ENCODE measurements around the gene HGF. TPM values are rescaled to one million over a fixed set of nuclear protein-coding genes. Genes with fewer than 3 reads are reported as not detected.

HGF gene
- total RNA-seq, 1 experiment from 2014 or later: not detected

DNA sequence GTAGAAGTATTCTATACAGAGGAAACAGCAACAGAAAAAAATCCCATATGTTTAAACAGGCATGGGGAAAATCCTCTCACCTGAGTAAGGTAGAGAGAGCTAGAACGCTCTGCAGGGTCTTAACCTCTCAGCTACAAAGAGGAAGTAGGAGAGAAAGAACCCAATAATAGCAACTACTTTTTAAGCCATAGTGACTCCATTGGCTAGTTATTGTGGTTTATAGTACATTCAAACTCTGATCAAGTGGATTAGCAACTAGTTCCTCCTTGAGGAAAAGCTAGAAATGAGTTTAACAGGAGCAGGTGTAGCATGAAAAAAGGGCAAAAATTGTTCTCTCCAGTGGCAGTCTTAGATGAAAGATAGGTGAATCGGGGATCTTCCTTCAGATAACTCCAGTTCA lies 89.7 kb downstream of the HGF start:
- no peaks in the 10 kb centered on the region for H3K4me1 ChIP-seq (ENCODE audit: low read length)
- H3K79me2 ChIP-seq (ENCODE audit: low read length): no peaks in the 10 kb centered on the region
- no peak for DNase-seq

DNA sequence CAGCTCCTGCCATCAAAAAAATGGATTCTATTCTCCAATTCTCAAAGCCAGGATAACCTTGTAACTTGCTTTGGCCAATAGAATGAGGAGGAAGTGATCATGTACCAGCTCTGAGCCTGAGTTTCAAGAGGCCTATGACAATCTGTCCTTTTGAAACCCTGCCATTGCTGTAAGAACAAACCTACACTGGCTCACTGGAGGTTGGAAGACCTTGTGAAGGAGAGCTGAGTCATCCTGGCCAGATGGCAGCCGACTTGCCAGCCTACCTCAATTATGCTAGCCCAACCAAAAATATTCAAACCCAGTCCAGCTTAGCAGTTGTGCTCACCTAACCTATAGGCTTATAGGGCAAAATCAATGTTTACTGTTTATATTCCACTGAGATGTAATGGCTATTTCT lies 93.0 kb downstream of the HGF start:
- no peak for DNase-seq
- H2AFZ ChIP-seq (ENCODE audit: low read length): no peak overlapping the region
- no peaks in the 10 kb centered on the region for H3K36me3 ChIP-seq (ENCODE audit: insufficient read depth, low read length)

More for the DNA sequence above, 89.7 kb downstream of the HGF start:
- H3K4me2 ChIP-seq (ENCODE audit: low read depth, low read length, poor library complexity, severe bottlenecking): no peak overlapping the region
- H2AFZ ChIP-seq (ENCODE audit: low read length): no peak overlapping the region
- H3K36me3 ChIP-seq (ENCODE audit: insufficient read depth, low read length): no peaks in the 10 kb centered on the region
- H3K27ac ChIP-seq (ENCODE audit: low read length): no peak overlapping the region
- no peak overlapping the region for H3K4me3 ChIP-seq (ENCODE audit: low read length)
- H3K9ac ChIP-seq (ENCODE audit: low read length): no peak overlapping the region
- H3K27me3 ChIP-seq (ENCODE audit: low read length): no peaks in the 10 kb centered on the region
- no peaks in the 10 kb centered on the region for H3K9me2 ChIP-seq (replicated peaks; ENCODE audit: insufficient read depth, low read length)
- H4K20me1 ChIP-seq (ENCODE audit: insufficient read depth, low read depth, low read length): no peaks in the 10 kb centered on the region
- peaks cover 27% of the 10 kb centered on the region for H3K9me3 ChIP-seq (ENCODE audit: low read length)

DNA sequence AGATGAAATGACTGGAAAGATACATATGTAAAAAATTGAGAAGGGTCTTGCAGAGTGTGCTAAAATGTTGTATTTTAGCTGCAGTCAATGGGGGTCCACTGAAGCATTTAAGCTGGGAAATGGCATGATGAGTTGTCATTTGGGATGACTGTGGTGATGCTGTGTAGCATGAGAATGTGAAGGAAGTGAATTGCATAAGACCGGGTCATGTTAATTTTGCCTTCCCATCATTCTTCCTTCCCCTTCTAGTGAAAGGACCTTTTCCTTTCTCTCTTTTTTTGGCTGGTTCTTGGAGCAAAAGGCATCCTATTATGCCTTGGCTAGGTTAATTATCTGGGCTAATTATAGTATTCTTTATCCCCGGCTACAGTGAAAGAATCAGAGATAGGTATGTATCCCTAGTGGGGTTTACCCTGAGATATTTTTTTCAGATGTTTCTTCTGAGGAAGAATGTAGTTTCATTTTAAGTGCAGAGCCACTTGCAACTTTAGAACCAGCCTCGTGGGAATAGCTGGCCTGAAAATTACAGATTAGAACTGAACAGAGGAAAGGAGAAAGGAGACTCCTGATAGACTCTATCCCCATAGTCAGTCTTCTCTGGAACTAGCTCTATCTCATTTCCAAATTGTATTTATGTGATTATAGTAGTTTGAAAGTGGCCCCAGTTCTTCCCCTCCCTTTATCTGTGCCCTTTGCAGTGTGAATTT lies 93.6 kb downstream of the HGF start:
- H2AFZ ChIP-seq (ENCODE audit: low read length): no peak overlapping the region
- no peaks in the 10 kb centered on the region for H3K36me3 ChIP-seq (ENCODE audit: insufficient read depth, low read length)

More for the DNA sequence above, 93.0 kb downstream of the HGF start:
- no peaks in the 10 kb centered on the region for H3K79me2 ChIP-seq (ENCODE audit: low read length)
- H3K4me3 ChIP-seq (ENCODE audit: low read length): no peak overlapping the region
- H3K27ac ChIP-seq (ENCODE audit: low read length): no peak overlapping the region
- no peaks in the 10 kb centered on the region for H3K4me1 ChIP-seq (ENCODE audit: low read length)
- no peaks in the 10 kb centered on the region for H4K20me1 ChIP-seq (ENCODE audit: insufficient read depth, low read depth, low read length)
- H3K9me3 ChIP-seq (ENCODE audit: low read length): peaks cover 29% of the 10 kb centered on the region
- H3K9me2 ChIP-seq (replicated peaks; ENCODE audit: insufficient read depth, low read length): no peaks in the 10 kb centered on the region
- no peak overlapping the region for H3K4me2 ChIP-seq (ENCODE audit: low read depth, low read length, poor library complexity, severe bottlenecking)
- no peak overlapping the region for H3K9ac ChIP-seq (ENCODE audit: low read length)
- H3K27me3 ChIP-seq (ENCODE audit: low read length): no peaks in the 10 kb centered on the region

DNA sequence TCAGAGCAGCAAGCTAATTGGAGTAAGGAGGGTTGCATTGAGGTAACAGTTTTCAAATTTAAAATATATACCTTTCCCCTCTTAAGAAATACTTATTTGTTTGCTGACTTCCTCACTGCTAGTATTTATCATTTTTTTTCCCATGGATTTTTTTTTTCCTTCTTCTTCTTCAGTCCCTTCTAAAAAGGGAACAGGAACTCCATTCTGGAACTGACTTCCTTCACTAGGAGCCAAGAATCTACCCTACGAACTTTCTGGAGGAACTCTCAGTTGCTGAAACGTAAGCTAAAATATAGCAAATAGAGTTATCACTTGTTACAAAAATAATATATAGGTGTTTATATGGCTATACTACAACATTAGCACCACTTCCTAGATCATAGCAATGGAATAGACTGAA lies 95.4 kb downstream of the HGF start:
- Histone ChIP-seq H3K4me3 (ENCODE audit: low read length) (no peak overlapping the region), H3K4me1 (ENCODE audit: low read length) (no peaks in the 10 kb centered on the region), H3K27ac (ENCODE audit: low read length) (no peak overlapping the region), H3K36me3 (ENCODE audit: insufficient read depth, low read length) (no peaks in the 10 kb centered on the region), H3K9me2 (replicated peaks; ENCODE audit: insufficient read depth, low read length) (no peaks in the 10 kb centered on the region), H3K9me3 (ENCODE audit: low read length) (peaks cover 25% of the 10 kb centered on the region), H3K9ac (ENCODE audit: low read length) (no peak overlapping the region), H3K4me2 (ENCODE audit: low read depth, low read length, poor library complexity, severe bottlenecking) (no peak overlapping the region), H3K27me3 (ENCODE audit: low read length) (no peaks in the 10 kb centered on the region), H2AFZ (ENCODE audit: low read length) (no peak overlapping the region), H3K79me2 (ENCODE audit: low read length) (no peaks in the 10 kb centered on the region), H4K20me1 (ENCODE audit: insufficient read depth, low read depth, low read length) (no peaks in the 10 kb centered on the region)
- no peak for DNase-seq

More for the DNA sequence above, 93.6 kb downstream of the HGF start:
- H3K9me2 ChIP-seq (replicated peaks; ENCODE audit: insufficient read depth, low read length): no peaks in the 10 kb centered on the region
- H3K4me2 ChIP-seq (ENCODE audit: low read depth, low read length, poor library complexity, severe bottlenecking): no peak overlapping the region
- H3K4me3 ChIP-seq (ENCODE audit: low read length): no peak overlapping the region
- H3K79me2 ChIP-seq (ENCODE audit: low read length): no peaks in the 10 kb centered on the region
- H3K27me3 ChIP-seq (ENCODE audit: low read length): no peaks in the 10 kb centered on the region
- H3K4me1 ChIP-seq (ENCODE audit: low read length): no peaks in the 10 kb centered on the region
- H3K9ac ChIP-seq (ENCODE audit: low read length): no peak overlapping the region
- H3K9me3 ChIP-seq (ENCODE audit: low read length): peaks cover 29% of the 10 kb centered on the region
- H3K27ac ChIP-seq (ENCODE audit: low read length): no peak overlapping the region
- no peak for DNase-seq
- H4K20me1 ChIP-seq (ENCODE audit: insufficient read depth, low read depth, low read length): no peaks in the 10 kb centered on the region

DNA sequence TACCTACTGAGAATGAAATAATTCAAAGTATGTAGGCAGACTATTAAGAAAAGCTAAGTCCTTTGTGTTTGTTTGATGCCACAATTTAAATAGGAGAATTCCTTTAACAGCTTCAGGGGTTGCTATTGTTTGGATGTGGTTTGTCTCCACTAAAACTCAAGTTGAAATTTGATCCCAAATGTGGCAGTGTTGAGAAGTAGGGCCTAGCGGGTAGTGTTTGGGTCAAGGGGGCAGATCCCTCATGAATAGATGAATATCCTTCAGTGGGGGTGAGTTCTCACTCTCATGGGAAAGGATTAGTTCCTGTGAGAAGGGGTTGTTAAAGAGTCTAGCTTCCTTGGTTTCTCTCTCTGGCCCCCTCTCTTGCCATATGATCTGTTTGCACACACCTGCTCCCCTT lies 97.0 kb downstream of the HGF start:
- H3K9me3 ChIP-seq (ENCODE audit: low read length): peaks cover 25% of the 10 kb centered on the region
- no peak overlapping the region for H3K27ac ChIP-seq (ENCODE audit: low read length)
- H4K20me1 ChIP-seq (ENCODE audit: insufficient read depth, low read depth, low read length): no peaks in the 10 kb centered on the region
- no peak overlapping the region for H2AFZ ChIP-seq (ENCODE audit: low read length)
- no peak overlapping the region for H3K4me2 ChIP-seq (ENCODE audit: low read depth, low read length, poor library complexity, severe bottlenecking)
- H3K79me2 ChIP-seq (ENCODE audit: low read length): no peaks in the 10 kb centered on the region
- H3K9me2 ChIP-seq (replicated peaks; ENCODE audit: insufficient read depth, low read length): no peaks in the 10 kb centered on the region
- H3K36me3 ChIP-seq (ENCODE audit: insufficient read depth, low read length): no peaks in the 10 kb centered on the region
- no peak overlapping the region for H3K4me3 ChIP-seq (ENCODE audit: low read length)
- no peak for DNase-seq
- H3K27me3 ChIP-seq (ENCODE audit: low read length): no peaks in the 10 kb centered on the region
- no peaks in the 10 kb centered on the region for H3K4me1 ChIP-seq (ENCODE audit: low read length)
- no peak overlapping the region for H3K9ac ChIP-seq (ENCODE audit: low read length)

DNA sequence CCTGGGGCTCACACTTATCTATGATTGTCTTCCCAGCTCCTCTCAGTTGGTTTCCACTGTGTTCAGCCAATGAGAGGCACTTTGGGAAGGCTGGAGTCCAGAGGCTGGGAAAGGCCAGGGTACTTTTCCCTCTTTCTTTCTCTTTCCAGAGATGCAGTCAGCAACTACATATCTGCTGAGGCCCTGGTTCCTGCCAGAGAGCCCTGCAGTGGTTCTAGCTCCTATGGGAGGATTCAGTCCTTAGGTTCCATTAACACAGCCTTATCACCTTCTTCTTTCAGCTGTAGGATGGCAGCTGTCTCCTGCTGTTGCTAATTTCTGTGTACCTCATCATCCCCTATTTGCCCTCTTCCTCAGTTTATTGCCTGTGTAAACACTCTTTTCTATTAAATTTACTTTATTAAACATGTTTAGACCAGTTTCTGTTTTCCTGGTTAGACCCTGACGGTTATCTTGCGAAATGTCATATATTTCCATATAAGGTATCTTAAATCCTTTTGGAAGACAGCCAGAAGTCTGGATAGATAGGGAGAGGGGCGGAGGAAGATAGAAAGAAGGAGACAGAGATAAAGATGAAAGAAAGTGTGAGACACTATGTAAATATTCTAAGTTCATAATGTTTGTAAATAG lies 100.3 kb downstream of the HGF start:
- H3K4me3 ChIP-seq (ENCODE audit: low read length): no peak overlapping the region
- no peaks in the 10 kb centered on the region for H3K27me3 ChIP-seq (ENCODE audit: low read length)
- no peaks in the 10 kb centered on the region for H3K4me1 ChIP-seq (ENCODE audit: low read length)
- no peaks in the 10 kb centered on the region for H3K79me2 ChIP-seq (ENCODE audit: low read length)
- H2AFZ ChIP-seq (ENCODE audit: low read length): no peak overlapping the region
- DNase-seq: no peak
- peaks cover 14% of the 10 kb centered on the region; the same call in 1 of the 2 replicates for H3K9me3 ChIP-seq (ENCODE audit: low read length)
- H3K4me2 ChIP-seq (ENCODE audit: low read depth, low read length, poor library complexity, severe bottlenecking): no peak overlapping the region
- no peaks in the 10 kb centered on the region for H4K20me1 ChIP-seq (ENCODE audit: insufficient read depth, low read depth, low read length)
- H3K9ac ChIP-seq (ENCODE audit: low read length): no peak overlapping the region
- H3K27ac ChIP-seq (ENCODE audit: low read length): no peak overlapping the region
- H3K9me2 ChIP-seq (replicated peaks; ENCODE audit: insufficient read depth, low read length): no peaks in the 10 kb centered on the region
- H3K36me3 ChIP-seq (ENCODE audit: insufficient read depth, low read length): no peaks in the 10 kb centered on the region

DNA sequence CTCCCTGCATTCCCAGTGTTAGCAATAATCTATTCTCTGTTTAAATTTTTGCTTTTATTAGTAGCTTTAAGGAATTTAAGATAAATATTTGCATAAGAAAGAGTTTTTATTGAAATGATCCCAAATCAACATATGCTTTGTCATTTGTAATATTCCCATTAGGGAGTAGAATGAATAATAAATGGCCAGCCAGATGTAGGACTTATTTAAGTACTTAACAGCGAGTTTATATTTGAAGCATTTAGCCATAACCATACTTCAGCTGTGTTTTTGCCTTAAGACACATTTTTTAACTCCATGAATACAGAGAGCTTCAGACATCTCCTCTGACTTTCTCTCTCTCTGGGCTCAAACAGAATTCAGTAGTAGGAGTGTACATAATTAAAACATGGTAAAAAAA lies 103.6 kb downstream of the HGF start:
- H3K9me3 ChIP-seq (ENCODE audit: low read length): peaks cover 8% of the 10 kb centered on the region
- no peaks in the 10 kb centered on the region for H3K36me3 ChIP-seq (ENCODE audit: insufficient read depth, low read length)
- no peaks in the 10 kb centered on the region for H3K9me2 ChIP-seq (replicated peaks; ENCODE audit: insufficient read depth, low read length)
- H3K4me1 ChIP-seq (ENCODE audit: low read length): no peaks in the 10 kb centered on the region
- no peaks in the 10 kb centered on the region for H3K79me2 ChIP-seq (ENCODE audit: low read length)
- no peak overlapping the region for H3K27ac ChIP-seq (ENCODE audit: low read length)
- H3K4me3 ChIP-seq (ENCODE audit: low read length): no peak overlapping the region
- H3K27me3 ChIP-seq (ENCODE audit: low read length): no peaks in the 10 kb centered on the region
- DNase-seq: no peak
- no peak overlapping the region for H3K9ac ChIP-seq (ENCODE audit: low read length)
- H3K4me2 ChIP-seq (ENCODE audit: low read depth, low read length, poor library complexity, severe bottlenecking): no peak overlapping the region
- no peaks in the 10 kb centered on the region for H4K20me1 ChIP-seq (ENCODE audit: insufficient read depth, low read depth, low read length)
- H2AFZ ChIP-seq (ENCODE audit: low read length): no peak overlapping the region

DNA sequence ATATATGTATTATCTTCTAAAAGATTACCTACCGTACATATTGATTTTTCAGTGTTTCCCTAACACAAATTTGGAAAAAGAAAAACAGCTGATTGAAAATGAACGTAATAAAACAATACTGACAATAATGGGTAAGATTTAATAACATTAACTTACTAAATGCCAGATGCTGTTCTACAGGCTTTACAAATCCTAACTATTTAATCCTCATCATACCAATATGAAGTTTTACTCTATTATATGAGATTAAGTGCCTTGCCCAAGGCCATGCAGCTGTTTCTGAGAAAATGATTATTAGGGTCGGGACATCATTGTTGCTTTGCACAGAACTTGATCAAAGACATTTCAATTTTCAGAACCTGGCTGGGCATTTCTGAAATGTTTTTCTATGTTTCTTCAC lies 104.6 kb downstream of the HGF start:
- Histone ChIP-seq H3K4me2 (ENCODE audit: low read depth, low read length, poor library complexity, severe bottlenecking) (no peak overlapping the region), H2AFZ (ENCODE audit: low read length) (no peak overlapping the region), H3K4me1 (ENCODE audit: low read length) (no peaks in the 10 kb centered on the region), H3K27me3 (ENCODE audit: low read length) (no peaks in the 10 kb centered on the region), H3K4me3 (ENCODE audit: low read length) (no peak overlapping the region), H3K36me3 (ENCODE audit: insufficient read depth, low read length) (no peaks in the 10 kb centered on the region), H3K9me2 (replicated peaks; ENCODE audit: insufficient read depth, low read length) (no peaks in the 10 kb centered on the region), H3K27ac (ENCODE audit: low read length) (no peak overlapping the region), H3K9me3 (ENCODE audit: low read length) (peaks cover 9% of the 10 kb centered on the region), H3K79me2 (ENCODE audit: low read length) (no peaks in the 10 kb centered on the region), H4K20me1 (ENCODE audit: insufficient read depth, low read depth, low read length) (no peaks in the 10 kb centered on the region), H3K9ac (ENCODE audit: low read length) (no peak overlapping the region)
- DNase-seq: no peak
